ENCODE data around the gene SLCO4A1.

DNA sequence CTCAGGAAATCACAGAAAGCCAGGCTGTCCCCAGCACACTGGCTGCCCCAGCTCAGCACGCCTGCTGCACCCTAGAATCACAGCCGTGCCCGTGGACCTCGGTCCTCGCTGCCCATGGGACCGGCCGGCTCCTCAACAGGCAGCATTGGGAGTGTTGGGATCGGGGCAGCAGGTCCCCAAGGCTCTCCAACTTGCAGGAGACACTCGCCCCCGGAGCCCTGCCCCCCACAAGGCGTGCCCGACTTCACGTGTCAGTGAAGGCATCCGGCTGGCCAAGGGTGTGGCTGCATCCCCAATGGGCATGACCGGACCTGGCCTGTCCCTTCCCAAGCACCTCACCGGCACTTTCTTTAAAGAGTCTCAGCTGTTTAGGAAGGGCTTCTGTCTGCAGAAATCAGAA lies 63.3 kb downstream of the SLCO4A1 start:
- TF ChIP-seq NFATC3 (IDR thresholded peaks at IDR 0.05): no peak
- no peak for TF ChIP-seq SIN3B (IDR thresholded peaks at IDR 0.05; ENCODE audit: low read depth)
- TF ChIP-seq, protein P1, sequence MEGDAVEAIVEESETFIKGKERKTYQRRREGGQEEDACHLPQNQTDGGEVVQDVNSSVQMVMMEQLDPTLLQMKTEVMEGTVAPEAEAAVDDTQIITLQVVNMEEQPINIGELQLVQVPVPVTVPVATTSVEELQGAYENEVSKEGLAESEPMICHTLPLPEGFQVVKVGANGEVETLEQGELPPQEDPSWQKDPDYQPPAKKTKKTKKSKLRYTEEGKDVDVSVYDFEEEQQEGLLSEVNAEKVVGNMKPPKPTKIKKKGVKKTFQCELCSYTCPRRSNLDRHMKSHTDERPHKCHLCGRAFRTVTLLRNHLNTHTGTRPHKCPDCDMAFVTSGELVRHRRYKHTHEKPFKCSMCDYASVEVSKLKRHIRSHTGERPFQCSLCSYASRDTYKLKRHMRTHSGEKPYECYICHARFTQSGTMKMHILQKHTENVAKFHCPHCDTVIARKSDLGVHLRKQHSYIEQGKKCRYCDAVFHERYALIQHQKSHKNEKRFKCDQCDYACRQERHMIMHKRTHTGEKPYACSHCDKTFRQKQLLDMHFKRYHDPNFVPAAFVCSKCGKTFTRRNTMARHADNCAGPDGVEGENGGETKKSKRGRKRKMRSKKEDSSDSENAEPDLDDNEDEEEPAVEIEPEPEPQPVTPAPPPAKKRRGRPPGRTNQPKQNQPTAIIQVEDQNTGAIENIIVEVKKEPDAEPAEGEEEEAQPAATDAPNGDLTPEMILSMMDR (IDR thresholded peaks at IDR 0.05 in 2 of 3, conservative IDR thresholded peaks at IDR 0.05 in 1 of 3; ENCODE audit: insufficient read depth in 2 of 3, low read depth in 1 of 3, low read length in 3 of 3): no peak
- no peak for TF ChIP-seq POLR2A (conservative IDR thresholded peaks at IDR 0.05)
- TF ChIP-seq, protein P2, sequence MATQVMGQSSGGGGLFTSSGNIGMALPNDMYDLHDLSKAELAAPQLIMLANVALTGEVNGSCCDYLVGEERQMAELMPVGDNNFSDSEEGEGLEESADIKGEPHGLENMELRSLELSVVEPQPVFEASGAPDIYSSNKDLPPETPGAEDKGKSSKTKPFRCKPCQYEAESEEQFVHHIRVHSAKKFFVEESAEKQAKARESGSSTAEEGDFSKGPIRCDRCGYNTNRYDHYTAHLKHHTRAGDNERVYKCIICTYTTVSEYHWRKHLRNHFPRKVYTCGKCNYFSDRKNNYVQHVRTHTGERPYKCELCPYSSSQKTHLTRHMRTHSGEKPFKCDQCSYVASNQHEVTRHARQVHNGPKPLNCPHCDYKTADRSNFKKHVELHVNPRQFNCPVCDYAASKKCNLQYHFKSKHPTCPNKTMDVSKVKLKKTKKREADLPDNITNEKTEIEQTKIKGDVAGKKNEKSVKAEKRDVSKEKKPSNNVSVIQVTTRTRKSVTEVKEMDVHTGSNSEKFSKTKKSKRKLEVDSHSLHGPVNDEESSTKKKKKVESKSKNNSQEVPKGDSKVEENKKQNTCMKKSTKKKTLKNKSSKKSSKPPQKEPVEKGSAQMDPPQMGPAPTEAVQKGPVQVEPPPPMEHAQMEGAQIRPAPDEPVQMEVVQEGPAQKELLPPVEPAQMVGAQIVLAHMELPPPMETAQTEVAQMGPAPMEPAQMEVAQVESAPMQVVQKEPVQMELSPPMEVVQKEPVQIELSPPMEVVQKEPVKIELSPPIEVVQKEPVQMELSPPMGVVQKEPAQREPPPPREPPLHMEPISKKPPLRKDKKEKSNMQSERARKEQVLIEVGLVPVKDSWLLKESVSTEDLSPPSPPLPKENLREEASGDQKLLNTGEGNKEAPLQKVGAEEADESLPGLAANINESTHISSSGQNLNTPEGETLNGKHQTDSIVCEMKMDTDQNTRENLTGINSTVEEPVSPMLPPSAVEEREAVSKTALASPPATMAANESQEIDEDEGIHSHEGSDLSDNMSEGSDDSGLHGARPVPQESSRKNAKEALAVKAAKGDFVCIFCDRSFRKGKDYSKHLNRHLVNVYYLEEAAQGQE (IDR thresholded peaks at IDR 0.05; ENCODE audit: borderline replicate concordance): no peak
- TF ChIP-seq, protein P2 (CRISPR knock-in tag; IDR thresholded peaks at IDR 0.05; ENCODE audit: low read depth): no peak
- TF ChIP-seq, protein P3, sequence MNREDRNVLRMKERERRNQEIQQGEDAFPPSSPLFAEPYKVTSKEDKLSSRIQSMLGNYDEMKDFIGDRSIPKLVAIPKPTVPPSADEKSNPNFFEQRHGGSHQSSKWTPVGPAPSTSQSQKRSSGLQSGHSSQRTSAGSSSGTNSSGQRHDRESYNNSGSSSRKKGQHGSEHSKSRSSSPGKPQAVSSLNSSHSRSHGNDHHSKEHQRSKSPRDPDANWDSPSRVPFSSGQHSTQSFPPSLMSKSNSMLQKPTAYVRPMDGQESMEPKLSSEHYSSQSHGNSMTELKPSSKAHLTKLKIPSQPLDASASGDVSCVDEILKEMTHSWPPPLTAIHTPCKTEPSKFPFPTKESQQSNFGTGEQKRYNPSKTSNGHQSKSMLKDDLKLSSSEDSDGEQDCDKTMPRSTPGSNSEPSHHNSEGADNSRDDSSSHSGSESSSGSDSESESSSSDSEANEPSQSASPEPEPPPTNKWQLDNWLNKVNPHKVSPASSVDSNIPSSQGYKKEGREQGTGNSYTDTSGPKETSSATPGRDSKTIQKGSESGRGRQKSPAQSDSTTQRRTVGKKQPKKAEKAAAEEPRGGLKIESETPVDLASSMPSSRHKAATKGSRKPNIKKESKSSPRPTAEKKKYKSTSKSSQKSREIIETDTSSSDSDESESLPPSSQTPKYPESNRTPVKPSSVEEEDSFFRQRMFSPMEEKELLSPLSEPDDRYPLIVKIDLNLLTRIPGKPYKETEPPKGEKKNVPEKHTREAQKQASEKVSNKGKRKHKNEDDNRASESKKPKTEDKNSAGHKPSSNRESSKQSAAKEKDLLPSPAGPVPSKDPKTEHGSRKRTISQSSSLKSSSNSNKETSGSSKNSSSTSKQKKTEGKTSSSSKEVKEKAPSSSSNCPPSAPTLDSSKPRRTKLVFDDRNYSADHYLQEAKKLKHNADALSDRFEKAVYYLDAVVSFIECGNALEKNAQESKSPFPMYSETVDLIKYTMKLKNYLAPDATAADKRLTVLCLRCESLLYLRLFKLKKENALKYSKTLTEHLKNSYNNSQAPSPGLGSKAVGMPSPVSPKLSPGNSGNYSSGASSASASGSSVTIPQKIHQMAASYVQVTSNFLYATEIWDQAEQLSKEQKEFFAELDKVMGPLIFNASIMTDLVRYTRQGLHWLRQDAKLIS (CRISPR knock-in tag; IDR thresholded peaks at IDR 0.05): no peak

Data from K562 (cell line).